GM19193 (cell line): Measurements from ENCODE around the gene KIF13A.

ENCODE experiments used
- POLR2A ChIP-seq: IDR thresholded peaks from 4 replicates; pipeline ENCODE4 v1.6.1; 2011; ENCODE audit not compliant: insufficient read depth, insufficient read length; ENCODE audit errors: extremely low read depth

Gene KIF13A

DNA sequence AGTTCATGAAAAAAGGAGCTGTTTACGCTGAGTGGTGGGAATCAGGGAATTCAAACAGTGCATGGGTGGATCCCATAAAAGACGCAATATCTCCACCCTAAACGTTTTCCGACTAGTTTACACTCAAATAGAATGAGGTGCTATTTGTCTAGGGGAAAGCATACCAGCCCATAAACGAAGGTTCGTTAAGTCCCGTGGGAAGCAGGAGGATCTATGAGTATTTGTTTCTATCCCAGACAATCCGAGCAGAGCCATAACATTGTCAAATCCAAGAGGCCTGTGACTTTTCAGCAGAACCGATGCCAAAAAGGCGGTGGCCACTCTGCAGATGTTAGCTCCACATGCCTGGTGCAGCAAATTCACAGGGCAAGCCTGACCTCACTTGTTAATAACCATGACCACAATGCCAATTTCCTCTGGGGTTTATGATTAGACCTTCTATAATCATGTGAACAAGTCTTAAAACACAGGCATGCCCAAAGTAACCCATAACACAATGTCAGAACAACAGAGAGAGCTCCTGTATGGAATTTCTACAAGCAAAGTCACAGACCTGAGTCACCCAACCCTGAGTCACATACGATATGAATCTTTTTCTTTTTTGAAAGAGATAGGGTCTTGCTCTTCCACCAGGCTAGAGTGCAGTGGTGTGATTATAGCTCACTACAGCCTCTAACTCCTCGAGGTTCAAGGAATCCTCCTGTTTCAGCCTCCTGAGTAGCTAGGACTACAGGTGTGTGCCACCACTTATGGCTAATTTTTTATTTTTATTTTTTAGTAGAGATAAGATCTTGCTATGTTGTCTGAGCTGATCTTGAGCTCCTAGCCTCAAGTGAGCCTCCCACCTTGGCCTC is 123.3 kb downstream of the KIF13A start:
- no peak for TF ChIP-seq POLR2A

- no peak for TF ChIP-seq POLR2A
These were observed 126.1 kb downstream of the KIF13A start for GRCh38 chr6:17861361-17861760.

GRCh38 chr6:17859846-17860245 is 127.6 kb downstream of the KIF13A start:
- no peak for TF ChIP-seq POLR2A

- TF ChIP-seq POLR2A = no peak
These were observed 128.9 kb downstream of the KIF13A start for GRCh38 chr6:17858584-17858983.

- no peak for TF ChIP-seq POLR2A
These were observed 131.1 kb downstream of the KIF13A start for GRCh38 chr6:17856306-17856705.

DNA sequence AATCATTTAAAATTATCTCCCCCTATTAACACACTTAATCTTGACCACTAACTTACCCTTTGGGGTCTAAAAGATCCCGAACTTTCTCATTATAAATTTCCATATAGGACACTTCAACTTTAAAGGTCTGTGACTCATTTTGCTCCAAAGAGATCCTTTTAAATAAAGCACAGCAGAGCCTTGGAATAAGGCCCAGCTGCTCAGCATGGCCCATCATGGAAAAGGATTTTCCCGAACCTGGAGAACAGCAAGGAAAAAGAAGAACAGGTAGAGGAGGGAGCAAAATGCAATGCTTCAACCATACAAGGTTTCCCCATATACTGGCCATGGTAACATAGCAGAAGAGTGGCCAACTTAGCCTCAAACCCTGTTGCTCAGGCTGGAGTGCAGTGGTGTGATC is 132.1 kb downstream of the KIF13A start:
- TF ChIP-seq POLR2A = no peak

- no peak for TF ChIP-seq POLR2A
These were observed 133.9 kb downstream of the KIF13A start for GRCh38 chr6:17853533-17853932.

GRCh38 chr6:17851720-17852161 is 135.7 kb downstream of the KIF13A start:
- TF ChIP-seq POLR2A = no peak

GRCh38 chr6:17851001-17851719 is 136.3 kb downstream of the KIF13A start:
- TF ChIP-seq POLR2A = no peak

- TF ChIP-seq POLR2A = no peak
These were observed 137.2 kb downstream of the KIF13A start for GRCh38 chr6:17850281-17850680.

- no peak for TF ChIP-seq POLR2A
These were observed 140.2 kb downstream of the KIF13A start for GRCh38 chr6:17847203-17847760.

DNA sequence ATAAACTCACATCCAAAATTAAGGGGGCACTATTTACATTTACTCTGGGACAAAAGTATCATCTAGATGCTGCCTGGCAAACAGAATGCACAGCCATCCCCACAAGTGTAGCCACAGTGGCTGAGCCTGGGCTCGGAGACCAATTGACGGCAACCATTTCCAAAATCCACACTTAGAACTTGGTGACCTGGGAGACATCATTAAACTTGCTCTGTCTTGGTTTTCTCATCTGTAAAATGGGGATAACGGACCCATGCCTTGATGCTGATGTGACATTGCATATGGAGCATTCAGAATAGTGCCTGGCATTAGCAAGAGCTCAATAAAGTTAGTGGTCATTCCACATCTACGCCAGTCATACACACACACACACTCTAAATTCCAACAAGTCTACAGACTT is 140.7 kb downstream of the KIF13A start:
- no peak for TF ChIP-seq POLR2A

GRCh38 chr6:17845598-17845997 is 141.8 kb downstream of the KIF13A start:
- TF ChIP-seq POLR2A = no peak

GRCh38 chr6:17842934-17843821 is 144.3 kb downstream of the KIF13A start:
- TF ChIP-seq POLR2A = no peak
